NCI-H345 (cell line): ENCODE measurements around the gene GPAT3.

ENCODE experiments used
- DNase-seq: peaks from one replicate; lab custom pipeline; 2025; lab: John Stamatoyannopoulos, UW

GPAT3 gene

GRCh38 chr4:83644677-83645659, 109.1 kb downstream of the GPAT3 start:
- DNase-seq, result peak; percentile 44

DNA sequence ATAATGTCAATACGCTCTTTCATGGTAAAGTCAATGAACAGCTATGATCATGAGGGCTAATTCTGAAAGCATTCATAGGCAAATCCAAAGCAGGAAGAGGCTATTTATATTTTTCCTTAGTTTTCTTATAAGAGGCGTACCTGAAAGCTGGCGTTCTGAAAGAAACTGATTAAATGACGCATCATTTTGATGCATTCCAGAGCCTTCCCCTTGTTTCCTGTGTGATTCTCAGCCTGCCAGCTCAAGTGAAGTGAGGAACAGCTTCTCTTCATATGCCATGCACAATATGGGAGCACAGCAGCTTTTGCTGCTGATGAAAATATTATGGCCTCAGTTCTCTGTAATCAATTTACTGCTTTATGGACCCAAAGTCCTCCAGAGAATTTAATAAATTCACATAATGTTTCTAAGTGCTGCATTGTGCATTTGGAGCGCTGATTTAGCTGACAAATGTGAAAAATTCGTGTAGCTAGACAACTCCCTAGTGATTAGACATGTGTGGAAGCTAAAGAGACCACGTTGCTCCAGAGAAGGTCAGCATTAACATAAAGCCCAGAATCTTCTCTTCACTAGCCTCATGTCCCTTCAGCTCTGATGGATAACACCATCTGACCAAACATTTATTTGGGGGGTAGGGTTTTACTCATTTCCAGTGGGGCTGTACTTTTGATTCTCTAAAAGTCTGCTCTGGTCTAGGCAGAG, 110.8 kb downstream of the GPAT3 start:
- DNase-seq, result no peak

GRCh38 chr4:83651846-83652245, 115.9 kb downstream of the GPAT3 start:
- no peak for DNase-seq
